Head of caudate nucleus (tissue), 42 donors: ENCODE measurements around the gene GLIS1.
"Not testable (repeated sequence)": the region's sequence is repeated elsewhere in the genome, so short reads cannot be mapped to it uniquely, and the experiment has no call there.

Source experiments
- DNase-seq, 42 donors: peaks; one replicate each; pipeline versions ENCODE4 v3.0.0 to v3.0.0-alpha.2; 2020 to 2021; ENCODE audit warnings: mixed read lengths in 7 of 42
- intact Hi-C: fragments of 100-400 bp; cut with DNase I; formaldehyde crosslinking; loops from one replicate; pipeline ENCODE4 v1.15.0; 2022

The GLIS1 gene

DNA sequence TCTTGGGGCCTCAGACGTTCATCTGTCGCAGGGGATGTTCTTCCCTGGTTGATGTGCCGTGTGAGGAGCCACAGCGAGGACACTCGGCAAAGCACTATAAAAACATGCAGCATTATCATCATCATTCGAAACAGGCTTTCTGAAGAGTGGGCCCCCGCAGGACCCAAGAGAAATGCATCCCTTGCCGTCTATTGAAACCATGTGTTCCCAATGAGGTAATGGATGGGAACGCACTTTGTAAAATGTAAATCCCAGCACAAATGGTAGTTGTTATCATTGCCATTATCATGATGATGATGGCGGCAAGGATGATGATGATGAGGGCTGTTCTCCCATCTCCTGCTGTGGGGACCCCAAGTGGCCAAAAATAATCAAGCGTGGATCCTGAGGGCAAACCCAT, 76.8 kb downstream of the GLIS1 start:
- no peak for DNase-seq
- intact Hi-C loops = no loop called here

- intact Hi-C loops = no loop called here
- DNase-seq = no peak
Observed at GRCh38 chr1:53661496-53661895, 77.5 kb downstream of the GLIS1 start.

GRCh38 chr1:53660666-53661065, 78.3 kb downstream of the GLIS1 start:
- no peak for DNase-seq
- intact Hi-C loops = no loop called here

- intact Hi-C loops = no loop called here
- no peak for DNase-seq
Observed at GRCh38 chr1:53659436-53659835, 79.5 kb downstream of the GLIS1 start.

GRCh38 chr1:53658489-53659230, 80.3 kb downstream of the GLIS1 start:
- no peak for DNase-seq
- intact Hi-C loops = no loop called here

- DNase-seq = no peak
Observed at GRCh38 chr1:53657891-53658396, 81.0 kb downstream of the GLIS1 start.

GRCh38 chr1:53657531-53657805, 81.5 kb downstream of the GLIS1 start:
- intact Hi-C loops = no loop called here
- no peak for DNase-seq

More at GRCh38 chr1:53657891-53658396, 81.0 kb downstream of the GLIS1 start:
- intact Hi-C loops = no loop called here

DNA sequence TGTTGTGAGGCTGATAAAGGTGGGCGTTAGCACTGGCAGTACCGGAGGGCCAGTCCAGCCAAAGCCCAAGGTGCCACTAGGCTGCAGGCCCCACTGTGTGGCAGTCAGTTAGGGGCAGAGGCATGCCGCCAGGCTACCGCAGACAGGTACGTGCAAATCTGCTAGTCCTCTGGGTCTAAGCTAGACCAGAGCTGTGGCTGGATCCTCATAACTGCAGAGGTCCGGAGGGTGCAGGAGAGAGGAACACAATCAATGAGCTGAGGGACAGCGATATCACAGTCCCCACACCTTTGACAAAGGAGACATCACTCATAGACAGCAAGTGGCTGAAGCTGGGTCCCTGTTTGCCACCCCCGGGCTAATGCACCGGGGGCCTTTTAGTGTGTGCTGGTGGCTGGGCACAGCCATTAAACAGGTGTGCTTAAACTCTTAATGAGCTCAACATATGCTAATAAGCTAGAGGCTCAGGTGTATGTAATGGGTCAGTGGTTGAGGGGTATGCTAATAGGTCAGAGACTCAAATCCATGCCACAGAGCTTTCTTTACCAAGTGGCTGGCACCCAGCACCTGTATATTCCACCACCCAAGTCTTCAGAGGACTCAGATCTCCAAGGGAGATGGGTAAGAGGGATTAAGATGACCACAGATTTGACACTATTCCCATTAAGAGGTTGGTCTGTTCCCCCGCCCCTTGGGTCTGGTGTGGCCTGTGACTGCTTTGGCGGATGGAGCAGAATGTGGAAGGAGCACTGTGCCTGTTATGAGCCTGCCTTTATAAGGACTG, 82.0 kb downstream of the GLIS1 start:
- no peak for DNase-seq

DNA sequence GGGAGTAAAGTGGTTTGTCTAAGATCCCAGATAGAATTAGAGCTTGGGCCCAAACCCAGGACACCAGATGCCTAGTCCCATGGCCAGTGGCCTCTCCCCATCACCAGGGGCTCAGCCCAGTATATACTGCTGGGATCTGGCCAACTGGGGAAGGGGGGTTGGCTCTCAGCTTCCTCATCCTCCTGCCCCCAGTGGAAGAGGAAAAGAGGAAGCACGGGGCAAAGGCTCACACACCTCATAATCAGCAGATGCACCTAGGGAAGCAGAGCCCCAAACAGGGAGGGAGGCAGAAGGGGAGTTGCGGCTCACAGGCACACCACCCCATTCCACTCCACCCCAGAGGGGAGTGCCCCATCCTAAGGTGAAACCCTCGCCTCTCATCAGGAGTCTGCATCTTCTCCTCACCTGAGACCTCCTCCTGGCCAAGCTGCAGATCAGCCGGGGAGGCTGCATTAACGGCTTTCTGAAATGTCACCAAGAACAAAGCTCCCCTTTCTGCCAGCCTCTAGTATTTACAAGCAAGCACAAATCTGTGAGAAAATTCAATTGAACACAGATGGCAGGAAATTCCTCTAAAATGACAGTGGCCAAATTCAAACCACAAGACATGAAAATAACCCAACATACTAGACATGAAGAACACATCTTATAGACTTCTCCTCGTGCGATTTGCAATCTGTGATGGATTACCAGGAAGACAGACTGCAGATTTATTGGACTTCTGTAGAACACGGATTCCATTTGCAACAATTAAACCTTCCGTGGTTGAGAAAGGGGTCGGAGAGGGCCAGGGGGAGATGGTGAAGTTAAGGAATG, 82.8 kb downstream of the GLIS1 start:
- intact Hi-C loops = no loop called here
- DNase-seq = no peak

More for the DNA sequence above, 82.0 kb downstream of the GLIS1 start:
- intact Hi-C loops = no loop called here

GRCh38 chr1:53654216-53655210, 84.5 kb downstream of the GLIS1 start:
- DNase-seq = no peak
- intact Hi-C loops = no loop called here

GRCh38 chr1:53653631-53654030, 85.3 kb downstream of the GLIS1 start:
- no peak for DNase-seq
- intact Hi-C loops = no loop called here

- intact Hi-C loops = no loop called here
- no peak for DNase-seq
Observed at GRCh38 chr1:53653200-53653575, 85.8 kb downstream of the GLIS1 start.

DNA sequence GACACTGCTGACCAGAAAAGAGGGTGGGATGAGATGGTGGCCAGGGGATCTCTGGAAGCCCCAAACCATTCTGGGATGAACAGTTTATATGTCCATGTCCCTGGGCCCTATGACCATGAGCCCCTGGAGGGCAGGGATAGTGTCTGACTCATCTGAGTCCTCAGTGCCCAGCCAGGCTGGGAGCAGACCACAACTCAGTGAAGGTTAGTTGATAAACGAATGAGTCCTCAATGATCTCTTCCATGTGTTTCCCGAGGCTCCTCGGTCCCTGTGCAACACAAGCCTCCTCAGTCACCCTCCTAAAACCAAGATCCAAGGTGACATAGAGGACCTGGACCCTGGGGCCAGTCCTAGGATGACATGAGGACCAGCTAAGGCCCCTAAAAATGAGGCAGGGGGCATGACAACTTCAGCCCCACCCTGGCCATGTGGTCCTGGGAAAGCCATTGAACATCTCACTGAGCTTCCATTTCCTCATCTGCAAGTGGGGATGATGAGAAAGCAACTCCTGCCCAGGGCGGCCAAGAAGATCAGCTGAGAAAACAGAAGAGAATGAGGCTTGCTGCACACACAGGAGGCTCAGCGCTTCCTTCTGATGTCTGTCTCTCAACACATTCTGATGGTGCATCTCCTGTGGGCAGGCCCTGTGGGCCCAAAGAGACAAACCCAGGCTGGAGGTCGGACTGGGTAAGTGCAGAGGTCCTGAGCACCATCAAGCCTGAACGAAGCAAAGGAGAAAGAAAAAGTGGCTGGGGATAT, 86.3 kb downstream of the GLIS1 start:
- intact Hi-C loops = no loop called here
- no peak for DNase-seq

DNA sequence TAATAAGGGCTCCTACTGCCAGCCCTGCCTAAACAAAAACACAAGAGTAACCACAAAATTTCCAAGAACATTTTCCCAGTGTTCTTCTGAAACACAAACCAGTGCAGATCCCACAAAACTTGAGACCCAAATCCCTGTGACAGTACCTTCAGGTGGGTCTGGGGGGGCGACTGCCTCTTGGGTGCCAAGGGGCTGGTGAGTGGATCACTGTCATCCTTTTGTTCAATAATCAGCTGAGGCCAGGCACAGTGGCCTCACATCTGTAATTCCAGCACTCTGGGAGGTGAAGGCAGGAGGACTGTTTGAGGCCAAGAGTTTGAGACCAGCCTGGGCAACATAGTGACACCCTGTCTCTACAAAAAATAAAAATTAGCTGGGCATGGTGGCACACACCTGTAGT, 87.6 kb downstream of the GLIS1 start:
- intact Hi-C loops = no loop called here
- DNase-seq = no peak

GRCh38 chr1:53648516-53648915, 90.4 kb downstream of the GLIS1 start:
- intact Hi-C loops = no loop called here
- DNase-seq = peak in 1 of 42 donors; percentile 0

- DNase-seq = peak in 2 of 42 donors; percentile 1 to 2
- intact Hi-C loops = not testable (repeated sequence)
Observed at GRCh38 chr1:53647915-53648314, 91.0 kb downstream of the GLIS1 start.

GRCh38 chr1:53646732-53647131, 92.2 kb downstream of the GLIS1 start:
- intact Hi-C loops = no loop called here
- DNase-seq = no peak

DNA sequence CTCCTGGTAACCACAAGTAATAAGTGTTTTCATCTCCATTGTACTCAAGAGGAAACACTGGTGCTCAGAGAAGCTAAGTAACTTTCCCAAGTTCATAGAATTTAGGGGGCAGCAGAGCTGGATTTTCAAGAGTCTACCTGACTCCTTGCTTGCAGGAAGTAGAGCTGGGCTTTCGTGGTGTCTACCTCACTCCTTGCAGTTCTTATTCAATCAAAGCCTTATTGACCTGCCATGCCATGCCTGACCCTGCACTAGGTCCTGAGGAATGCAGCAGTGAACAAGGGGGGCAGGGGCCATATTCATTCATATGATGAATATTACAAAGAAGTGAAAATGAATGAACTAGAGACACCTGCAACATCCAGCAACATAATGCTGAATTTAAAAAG, 93.3 kb downstream of the GLIS1 start:
- intact Hi-C loops = no loop called here
- peak in 3 of 42 donors; percentile 2 to 15 (median 2) for DNase-seq
